OCI-M2 (cell line): Measurements from ENCODE around the gene VPS8.

Source experiments
- DNase-seq: peaks from one replicate; lab custom pipeline; 2025; ENCODE audit not compliant: unreplicated experiment; lab: John Stamatoyannopoulos, UW

Gene VPS8

DNA sequence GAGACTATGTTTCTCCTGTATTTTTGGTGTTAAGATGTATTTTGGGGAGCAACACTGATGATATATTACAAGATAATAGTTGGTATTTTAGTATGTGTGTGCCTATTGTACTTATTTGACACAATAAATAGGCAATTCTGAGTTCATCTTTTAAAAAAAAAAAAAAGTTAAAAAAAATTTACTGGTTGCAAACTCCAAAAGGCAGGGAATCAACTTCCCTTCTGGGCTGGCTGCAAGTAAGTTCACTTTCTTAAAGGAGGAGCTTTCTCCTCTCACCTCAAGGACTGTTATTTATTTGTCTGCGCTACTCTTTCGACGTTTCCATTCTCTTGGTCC is 335 bp upstream of the VPS8 start:
- no peak for DNase-seq

DNA sequence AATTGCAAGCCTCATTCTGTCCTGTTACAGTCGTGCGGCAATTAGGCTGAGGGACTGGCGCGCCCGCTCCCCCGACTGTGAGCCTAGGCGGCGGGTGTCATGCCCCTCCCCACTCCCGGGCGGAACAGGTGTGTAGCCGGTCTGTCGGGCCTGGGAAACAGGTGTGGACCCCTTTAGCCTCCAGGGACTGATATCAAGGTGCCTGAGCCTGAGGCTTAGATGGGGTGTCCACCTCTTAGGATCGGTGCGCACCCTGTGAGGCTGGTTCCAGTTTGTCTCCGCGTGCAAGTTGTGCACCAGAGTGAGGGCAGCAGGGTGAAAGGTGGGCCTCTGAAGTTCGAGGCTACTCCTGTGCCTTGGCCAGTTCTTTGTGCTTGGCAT is 686 bp downstream of the VPS8 start:
- DNase-seq: no peak

DNA sequence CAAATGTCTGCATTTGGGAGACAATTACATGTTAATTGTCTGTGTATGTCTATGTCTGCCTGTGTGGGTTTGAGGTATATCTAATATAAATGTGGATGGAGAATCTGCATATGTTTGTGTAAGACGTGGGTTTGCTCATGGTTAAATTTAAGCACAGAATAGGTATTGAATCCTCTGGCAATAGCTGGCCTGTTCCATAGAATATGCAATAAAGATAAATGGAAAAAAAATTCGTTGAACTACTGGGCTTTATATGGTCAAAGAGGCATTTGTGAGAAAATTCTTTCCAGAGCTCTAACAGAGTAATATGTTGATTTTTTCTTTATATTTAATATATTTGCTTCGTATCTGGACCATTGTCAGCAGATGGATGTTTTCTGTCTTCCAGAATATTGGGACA is 1.4 kb downstream of the VPS8 start:
- DNase-seq: no peak

DNA sequence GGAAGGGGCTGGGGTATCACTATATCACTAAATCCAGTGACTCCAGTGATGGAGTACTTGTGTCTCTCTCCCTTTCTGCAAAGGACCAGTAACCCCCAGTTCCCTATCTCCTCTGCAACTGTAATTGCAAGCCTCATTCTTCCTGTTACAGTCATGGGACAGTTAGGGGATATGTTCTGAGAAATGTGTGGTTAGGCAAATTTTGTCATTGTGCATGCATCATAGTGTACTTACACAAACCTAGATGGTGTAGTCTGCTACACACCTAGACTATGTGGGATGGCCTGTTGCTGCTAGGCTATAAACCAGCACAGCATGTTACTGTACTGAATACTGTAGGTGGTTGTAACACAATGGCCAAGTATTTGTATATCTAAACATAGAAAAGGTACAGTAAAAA is 2.2 kb downstream of the VPS8 start:
- DNase-seq: no peak

DNA sequence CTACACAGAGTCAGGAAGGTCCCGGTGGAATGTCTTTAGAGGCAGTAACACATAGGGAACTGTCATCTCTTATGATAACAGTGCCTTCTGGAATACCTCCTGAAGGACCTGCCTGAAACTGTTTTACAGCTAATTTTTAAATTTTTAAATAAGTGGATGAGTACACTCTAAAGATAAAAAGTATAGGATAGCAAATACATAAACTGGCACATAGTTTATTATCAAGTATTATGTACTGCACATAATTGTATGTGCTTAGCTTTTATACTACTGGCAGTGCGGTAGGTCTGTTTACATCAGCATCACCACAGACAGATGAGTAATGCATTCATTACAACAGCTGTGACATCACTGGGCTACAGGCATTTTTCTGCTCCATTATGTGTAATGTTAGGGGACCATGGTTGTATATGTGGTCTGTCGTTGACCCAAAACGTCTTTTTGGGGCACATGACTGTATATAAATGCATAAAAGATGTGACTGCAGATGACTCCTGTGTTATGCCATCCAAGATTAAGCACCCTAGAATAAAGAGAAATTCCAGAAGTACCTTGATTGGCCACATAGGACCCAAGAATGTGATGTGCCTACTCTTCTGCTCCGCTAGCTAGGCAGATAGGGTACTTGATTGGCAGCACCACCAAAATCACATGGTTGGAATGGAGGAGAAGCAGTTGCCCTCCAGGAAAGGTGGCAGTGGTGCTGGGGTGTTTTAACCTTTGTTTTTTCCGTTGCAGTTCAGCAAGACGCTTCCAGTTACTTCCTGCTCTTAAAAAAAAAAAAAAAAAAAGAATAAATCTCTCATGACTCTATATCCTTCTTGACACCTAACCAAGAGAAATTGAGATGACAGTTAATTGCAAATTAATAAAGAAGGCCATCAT is 3.3 kb downstream of the VPS8 start:
- no peak for DNase-seq

DNA sequence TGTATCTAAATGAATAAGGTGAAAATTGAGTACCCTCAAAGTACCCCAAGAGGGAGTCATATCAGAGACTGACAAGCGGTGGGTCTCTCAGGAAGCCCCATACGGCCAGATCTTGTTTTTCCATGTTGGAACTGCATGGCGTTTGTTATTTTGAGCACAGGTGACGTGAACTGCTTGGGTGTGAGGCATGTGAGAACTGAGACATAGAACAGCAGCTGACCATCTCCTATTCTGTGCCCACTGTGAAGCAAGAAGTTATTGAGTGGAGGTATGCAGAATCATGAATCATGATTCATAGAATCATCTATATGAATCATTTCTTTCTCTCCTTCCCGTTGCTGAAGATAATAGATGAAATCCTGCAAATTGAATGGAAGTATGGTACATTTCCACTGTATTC is 4.6 kb downstream of the VPS8 start:
- no peak for DNase-seq

DNA sequence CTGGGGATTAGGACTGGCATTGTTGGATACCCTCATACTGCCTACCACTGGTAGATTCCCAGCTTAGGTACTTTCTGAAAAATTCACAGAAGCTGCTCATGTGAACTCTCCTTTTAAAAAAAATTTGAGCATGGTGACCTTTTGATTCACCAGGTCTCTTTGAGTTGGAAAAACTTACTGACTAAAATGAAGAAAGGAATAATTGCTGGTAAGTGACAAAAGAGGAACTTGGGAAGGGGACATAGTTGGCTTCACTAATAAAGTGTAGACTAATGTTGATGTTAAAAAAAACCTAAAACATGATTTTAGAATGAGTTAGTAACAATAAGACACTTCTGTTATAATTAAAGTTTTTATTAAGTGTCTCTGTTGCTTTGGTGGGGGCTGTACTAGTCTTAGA is 8.6 kb downstream of the VPS8 start:
- no peak for DNase-seq

DNA sequence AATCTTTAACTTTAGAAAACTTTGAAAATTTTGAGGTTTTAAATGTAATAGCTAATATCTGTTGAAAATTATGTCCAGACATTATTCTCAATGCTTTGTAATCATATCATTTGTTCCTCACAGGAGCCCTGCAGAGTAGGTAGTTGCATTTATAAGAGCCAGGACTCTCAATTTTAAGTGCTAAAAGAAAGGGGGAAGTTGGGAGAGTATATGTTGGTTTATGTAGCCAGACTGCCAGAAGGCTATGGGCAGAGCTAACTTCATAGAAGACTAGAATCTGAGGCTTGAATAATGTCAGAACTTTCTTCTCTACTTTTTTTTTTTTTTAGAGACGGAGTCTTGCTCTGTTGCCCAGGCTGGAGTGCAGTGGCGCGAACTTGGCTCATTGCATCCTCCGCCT is 9.1 kb downstream of the VPS8 start:
- no peak for DNase-seq

DNA sequence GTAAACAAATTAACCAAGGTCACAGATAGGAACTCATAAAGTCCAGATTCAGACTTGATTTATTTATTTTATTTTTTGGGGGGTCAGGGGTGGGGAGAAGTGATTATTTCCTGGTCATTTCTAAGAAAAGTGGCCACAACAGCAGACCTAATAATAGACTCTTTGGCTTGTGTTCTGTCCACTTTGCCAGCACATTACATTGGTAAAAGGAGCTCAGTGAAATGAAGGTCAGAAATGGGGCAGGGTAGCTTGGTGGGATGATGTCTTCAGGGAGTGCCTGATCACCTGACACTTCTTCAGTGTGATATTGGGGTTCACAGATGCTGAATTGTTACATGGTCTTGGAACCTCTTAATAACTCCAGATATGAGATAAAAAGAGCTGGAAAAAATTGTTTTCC is 10.1 kb downstream of the VPS8 start:
- DNase-seq: no peak

DNA sequence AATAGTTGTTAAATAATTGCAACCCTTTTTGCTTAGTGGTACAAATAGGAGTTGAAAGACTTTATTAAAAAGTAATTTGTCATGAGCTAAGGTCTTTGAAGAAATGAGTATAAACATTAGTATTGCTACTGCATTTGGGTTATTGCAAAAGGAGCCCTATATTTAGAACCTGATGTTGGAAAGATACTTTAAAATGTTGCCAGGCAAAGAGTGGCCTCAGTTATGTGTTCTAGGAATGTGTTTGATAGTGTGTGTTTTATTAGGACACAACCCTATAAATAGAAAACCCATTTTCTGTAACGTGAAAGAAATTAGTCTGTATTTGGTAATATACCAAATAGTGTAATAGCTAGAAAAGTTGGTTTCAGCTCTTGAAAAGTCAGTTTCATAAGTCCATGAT is 10.7 kb downstream of the VPS8 start:
- DNase-seq: no peak

DNA sequence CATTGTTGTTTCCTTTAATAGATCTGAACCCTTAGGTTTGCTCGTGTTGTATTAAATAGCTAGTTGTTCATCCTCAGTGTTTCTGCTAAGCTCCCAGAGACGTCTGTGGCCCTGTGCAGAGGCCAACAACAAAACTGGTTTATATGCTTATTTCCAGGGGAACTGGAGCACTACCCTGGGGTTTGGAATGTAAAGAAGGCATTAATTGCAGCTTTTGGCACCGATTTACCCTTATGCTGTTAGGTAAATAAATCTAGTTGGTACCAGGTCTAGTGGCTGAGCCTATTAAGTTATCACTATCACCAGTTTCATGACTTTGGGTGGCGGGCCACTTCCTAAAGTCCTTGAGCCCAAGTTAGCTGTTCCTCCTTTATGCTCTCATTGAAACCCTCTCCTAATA is 12.0 kb downstream of the VPS8 start:
- no peak for DNase-seq

DNA sequence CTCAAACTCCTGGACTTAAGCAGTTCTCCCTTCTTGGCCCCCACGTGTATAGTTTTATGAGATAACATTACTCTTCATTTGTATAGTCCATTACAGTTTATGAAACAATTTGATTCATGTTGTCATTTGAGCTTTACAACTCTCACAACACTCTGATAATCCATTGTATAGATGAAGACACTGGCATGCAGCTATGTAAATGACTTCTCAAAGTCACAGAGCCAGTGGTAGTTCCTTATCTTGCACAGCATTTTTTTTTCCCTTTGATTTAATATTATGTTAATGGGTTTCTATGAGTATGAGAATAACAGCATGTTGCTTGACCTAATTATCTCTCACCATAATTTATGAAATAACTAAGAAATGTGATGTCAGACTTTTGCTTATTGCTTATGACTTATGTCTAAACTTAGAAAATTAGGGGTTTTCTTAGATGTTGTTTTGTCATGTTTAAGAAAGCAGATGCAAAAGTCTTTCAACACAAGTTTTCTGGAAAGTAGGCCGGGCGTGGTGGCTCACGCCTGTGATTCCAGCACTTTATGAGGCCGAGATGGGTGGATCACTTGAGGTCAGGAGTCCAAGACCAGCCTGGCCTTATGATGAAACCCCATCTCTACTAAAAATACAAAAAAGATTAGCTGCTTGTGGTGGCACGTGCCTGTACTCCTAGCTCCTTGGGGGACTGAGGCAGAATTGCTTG is 13.3 kb downstream of the VPS8 start:
- DNase-seq: no peak

DNA sequence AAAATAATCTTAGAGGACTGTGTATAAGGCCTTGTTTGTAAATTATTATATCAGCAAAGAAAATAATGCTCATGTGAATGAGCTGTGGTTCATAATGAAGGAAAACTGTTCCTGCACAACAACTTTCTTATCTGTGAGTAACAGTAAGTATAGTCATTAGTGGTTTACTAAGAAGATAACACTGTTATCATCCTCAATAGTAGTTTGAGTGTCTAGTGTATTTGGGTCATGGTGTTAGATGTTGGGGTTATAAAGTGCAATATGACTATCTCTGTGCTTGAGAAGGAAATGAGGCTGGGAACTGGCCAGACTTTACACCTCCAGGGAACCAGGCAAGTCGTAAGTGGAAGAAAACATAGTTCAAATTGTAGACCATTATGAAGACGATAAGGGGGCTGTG is 15.6 kb downstream of the VPS8 start:
- no peak for DNase-seq

DNA sequence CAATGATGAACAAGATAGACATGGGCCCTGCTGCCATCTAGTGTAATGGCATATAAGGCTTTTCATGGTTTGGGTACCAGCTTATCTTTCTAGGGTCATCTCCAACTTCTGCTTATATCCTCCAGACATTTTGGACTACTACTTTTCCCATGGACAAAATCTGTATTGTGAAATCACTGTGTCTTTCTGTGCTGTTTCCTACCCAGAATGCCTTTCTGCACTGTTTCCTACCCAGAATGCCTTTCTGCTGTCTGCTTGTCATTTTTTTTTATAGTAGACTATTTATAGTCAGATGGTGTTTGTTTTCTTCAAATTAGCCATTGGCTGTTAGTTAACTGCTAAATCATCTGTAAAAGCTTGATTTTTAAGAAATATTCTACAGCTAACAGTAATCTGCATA is 20.1 kb downstream of the VPS8 start:
- DNase-seq: no peak

DNA sequence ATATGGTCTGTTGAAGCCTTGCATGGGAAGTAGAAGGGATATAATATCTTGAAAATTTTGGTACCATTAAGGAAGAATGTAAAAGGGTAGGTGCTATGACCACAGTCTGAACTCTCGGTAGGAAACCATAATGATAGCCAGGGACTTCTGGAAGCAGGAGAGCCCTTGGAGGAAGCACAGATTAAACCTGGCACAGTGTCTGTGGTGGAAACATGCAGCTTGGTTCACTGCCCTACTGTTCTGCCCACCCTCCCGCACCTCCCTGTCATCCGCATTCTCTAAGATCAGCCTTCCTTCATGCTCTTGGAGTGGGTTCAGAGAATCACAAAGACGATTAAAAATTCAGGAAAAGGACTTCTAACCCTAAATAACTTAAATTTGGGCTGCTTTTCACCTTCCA is 20.9 kb downstream of the VPS8 start:
- no peak for DNase-seq

DNA sequence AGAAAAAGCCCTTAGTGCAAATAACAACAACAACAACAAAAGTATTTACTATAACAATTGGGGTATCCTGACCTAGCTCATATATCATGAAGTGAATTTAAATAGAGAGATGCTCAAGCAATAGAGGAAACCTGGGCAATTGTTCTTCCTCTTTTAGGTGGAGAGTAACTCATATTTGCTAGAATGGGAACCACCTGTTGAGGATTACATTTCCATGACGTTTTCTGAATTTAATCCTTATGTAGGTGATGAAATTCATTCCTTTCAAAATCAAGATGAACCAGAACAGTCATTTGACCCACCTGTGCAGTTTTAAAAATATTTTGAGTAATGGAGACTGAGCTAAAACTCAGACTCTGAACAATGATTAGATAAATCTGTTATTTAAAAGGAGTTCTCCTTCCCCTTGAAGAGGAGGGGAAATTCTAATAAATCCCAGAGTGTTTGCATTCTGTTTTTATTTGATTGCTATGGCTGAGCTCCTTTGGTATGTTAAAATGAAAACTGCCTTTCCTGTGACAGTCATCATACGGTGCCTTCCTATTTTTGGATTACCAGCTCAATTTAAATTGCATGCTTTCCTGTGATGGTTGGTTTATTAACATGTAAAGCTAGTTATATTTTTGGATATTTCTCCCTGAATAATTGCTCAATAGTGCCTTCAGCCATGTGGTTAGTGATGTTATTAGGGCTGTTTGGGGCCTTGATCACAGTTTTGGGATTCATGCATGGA is 24.3 kb downstream of the VPS8 start:
- no peak for DNase-seq

DNA sequence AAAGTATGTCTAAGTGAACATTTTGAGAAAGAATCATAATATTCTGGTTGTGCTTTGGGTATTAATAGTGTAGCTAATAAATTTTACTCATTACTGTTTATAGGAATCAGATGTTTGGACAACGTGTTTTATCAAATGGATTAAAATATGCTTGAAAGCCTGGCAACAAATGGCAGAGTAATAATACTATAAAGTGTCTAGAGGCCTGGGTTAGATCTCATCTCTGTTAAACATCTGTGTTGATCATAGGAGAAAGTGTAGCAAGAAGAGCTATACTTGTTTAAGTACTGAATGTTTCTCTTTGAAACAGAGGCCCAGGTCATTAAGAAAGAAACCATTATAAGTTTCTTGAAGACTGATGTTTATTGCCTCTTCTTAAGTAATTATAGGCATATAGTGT is 30.5 kb downstream of the VPS8 start:
- no peak for DNase-seq

DNA sequence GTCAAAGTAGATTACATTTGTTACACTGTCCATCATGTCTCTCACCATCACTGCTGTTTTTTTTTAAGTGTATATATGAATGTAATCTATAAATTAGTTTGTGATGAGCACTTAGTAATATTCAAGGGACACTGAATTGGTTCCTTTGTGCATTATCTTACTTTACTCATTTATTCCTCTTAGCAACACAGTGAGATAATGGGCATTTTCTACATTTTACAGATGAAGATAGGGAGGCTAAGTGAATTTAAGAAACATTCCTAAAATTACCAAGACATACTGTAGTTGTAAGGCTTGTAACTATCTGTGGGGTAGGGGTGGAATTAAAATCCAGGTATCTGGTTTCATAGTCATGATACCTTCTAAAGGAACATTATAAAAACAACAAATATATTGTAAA is 33.9 kb downstream of the VPS8 start:
- DNase-seq: no peak

DNA sequence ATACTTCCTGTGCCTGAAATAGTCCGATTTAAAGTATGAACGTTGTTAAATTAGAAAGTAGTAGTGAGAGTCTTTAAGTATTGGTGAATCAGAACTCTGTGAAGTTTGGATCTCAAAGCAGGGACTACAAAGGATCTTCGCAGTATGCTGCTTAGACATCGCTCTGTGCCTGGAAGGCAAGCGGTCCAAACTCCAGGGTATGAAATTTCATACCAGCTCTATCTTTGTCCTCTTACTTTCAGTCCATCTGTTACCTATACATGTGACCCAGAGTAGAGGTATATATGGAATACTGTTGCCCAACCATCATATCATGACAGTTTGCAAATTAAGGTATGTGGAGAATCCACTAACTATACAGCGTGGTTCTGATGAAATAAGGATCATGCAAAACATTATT is 34.5 kb downstream of the VPS8 start:
- DNase-seq: no peak

DNA sequence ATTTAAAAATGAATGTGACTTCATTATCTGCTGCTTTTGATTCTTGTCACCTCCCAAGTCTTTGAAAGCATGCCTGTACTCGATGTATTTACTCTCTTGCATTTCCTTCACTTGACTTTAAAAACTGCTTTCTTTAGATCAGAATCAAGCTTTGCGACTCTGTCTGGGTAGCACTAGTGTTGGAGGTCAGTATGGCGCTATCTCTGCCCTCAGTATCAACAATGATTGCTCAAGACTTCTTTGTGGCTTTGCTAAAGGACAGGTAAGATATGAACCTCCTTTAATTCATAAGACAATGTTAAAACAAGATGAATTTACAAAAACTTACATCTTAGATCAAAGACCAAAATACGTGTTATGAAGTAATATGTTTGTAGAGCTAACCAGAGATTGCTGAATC is 37.0 kb downstream of the VPS8 start:
- DNase-seq: no peak

DNA sequence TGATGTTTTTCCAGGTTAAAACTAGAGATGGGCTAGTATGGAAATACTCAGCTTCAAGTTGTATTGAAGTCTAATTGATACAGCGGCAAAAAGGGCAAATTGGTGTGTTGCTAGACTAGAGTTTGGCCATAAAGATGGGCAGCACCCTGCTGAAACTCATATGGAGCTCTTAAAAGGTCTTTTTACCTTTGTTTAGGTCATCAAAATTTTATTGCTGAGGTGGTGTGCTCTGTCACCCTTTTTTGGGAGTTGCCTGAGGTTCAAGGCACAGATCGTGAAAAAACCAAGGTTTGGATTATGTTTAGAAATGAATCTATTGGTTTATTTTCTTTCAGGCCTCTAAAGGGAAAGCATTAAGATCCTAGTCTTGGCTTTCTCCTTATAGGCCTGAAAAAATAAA is 38.2 kb downstream of the VPS8 start:
- DNase-seq: no peak

DNA sequence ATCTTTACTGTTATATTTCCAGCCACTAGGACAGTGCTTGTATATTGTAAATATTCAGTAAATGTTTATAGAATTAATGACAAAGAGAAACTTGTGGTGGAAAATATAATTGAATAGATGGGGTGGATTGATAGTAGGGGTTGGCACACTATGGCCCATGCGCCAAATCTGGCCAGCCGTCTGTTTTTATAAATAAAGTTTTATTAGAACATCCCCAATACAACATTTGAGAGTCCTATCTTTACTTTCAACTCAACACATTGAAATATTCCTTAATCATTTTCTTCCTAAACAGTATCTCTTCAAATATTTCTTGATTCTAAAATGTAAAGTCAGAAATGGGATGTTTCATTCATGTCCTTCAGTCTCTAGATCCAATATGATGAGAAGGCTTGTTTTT is 45.1 kb downstream of the VPS8 start:
- DNase-seq: no peak
